Body of pancreas (tissue), 4 donors: ENCODE data around the gene MRAP2. TPM values are rescaled to one million over a fixed set of nuclear protein-coding genes. Genes with fewer than 3 reads are reported as not detected.

ENCODE experiments used
- ATAC-seq: fragments of 150-250 bp; one replicate; pipeline ENCODE4 v1.9.1; 2016
- DNase-seq, 4 donors: peaks; one replicate each; pipeline ENCODE4 v3.0.0-alpha.2; 2019
- H3K27ac ChIP-seq, 4 donors: fragments of 200-600 bp; sonication (generic); 1 replicate in 3 of 4; 2 replicates in 1 of 4; pipeline versions ENCODE4 v1.5.1 to v1.6.1; 2016 to 2019; ENCODE audit warnings: mild to moderate bottlenecking in 1 of 4, mixed read lengths in 1 of 4, moderate library complexity in 1 of 4
- H3K27me3 ChIP-seq, 2 donors: fragments of 200-600 bp; sonication (generic); one replicate each; pipeline ENCODE4 v1.6.0; 2016; ENCODE audit warnings: mild to moderate bottlenecking in 1 of 2
- H3K36me3 ChIP-seq, 2 donors: fragments of 200-600 bp; sonication (generic); replicated peaks in 1 of 2; 2 replicates each; pipeline ENCODE4 v1.5.1; 2016; ENCODE audit warnings: low read depth in 2 of 2; ENCODE audit not compliant: insufficient read depth in 1 of 2
- H3K4me1 ChIP-seq: fragments of 200-600 bp; sonication (generic); one replicate; pipeline ENCODE4 v1.6.0; 2016
- H3K4me3 ChIP-seq, 2 donors: fragments of 200-600 bp; sonication (generic); 1 replicate in 1 of 2; 2 replicates in 1 of 2; pipeline ENCODE4 v1.5.1; 2016 to 2019
- H3K9me3 ChIP-seq, 3 donors: fragments of 200-600 bp; sonication (generic); 1 replicate in 2 of 3; 2 replicates in 1 of 3; pipeline ENCODE4 v1.5.1; 2016
- CTCF ChIP-seq, 7 experiments: fragments of 450-650 bp in 4 of 7; fragments of 200-600 bp in 3 of 7; sonication (generic) in 3 of 7; IDR thresholded peaks; one replicate each; pipeline ENCODE4 v1.5.1; 2016 to 2019; ENCODE audit warnings: antibody characterized with exemption in 7 of 7
- POLR2A ChIP-seq, 3 donors: fragments of 450-650 bp; IDR thresholded peaks; one replicate each; pipeline ENCODE4 v1.6.1; 2016; ENCODE audit warnings: antibody characterized with exemption in 3 of 3, mild to moderate bottlenecking in 2 of 3
- WGBS, 2 donors: methylation state at CpG; one replicate each; pipeline ENCODE4 v1.1.5; 2017; 5-methylcytosine and 5-hydroxymethylcytosine counted together
- intact Hi-C: fragments of 100-400 bp; cut with DNase I; formaldehyde crosslinking; loops from one replicate; pipeline ENCODE4 v1.15.1; 2023
- total RNA-seq, 2 donors: library from RNA; depleted of rRNA; stranded (reverse); fragments of >200 nt; gene quantifications; one replicate each; pipeline ENCODE4 v1.1.0, GENCODE V29; 2016

The MRAP2 gene, protein sequence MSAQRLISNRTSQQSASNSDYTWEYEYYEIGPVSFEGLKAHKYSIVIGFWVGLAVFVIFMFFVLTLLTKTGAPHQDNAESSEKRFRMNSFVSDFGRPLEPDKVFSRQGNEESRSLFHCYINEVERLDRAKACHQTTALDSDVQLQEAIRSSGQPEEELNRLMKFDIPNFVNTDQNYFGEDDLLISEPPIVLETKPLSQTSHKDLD
- total RNA-seq: 1 to 10 TPM; 2.3 to 3.6 TPM

GRCh38 chr6:84033523-84034451 is at the start of gene MRAP2:
TSS of gene MRAP2 (plus strand) at chr6:84033772. CDS start at chr6:84055319, 21,547 bp downstream.
- H3K27me3 ChIP-seq: no peaks in the 10 kb centered on the region
- no peaks in the 10 kb centered on the region for H3K36me3 ChIP-seq
- H3K4me3 ChIP-seq: peak within 1 kb of the TSS; percentile 13 to 39
- peak; percentile 17 to 55 (median 29) for DNase-seq
- H3K4me1 ChIP-seq: no peaks in the 10 kb centered on the region
- H3K9me3 ChIP-seq: no peaks in the 10 kb centered on the region
- no peak for TF ChIP-seq POLR2A (IDR thresholded peaks at IDR 0.05)
- no peak for TF ChIP-seq CTCF (IDR thresholded peaks at IDR 0.05)
- peak within 1 kb of the TSS in 2 of 4 donors; percentile 29 to 36 for H3K27ac ChIP-seq
- intact Hi-C loops: no loop called here
- peak; percentile 75 for ATAC-seq
- WGBS, 2 donors: 0% methylated on average over 34 to 78 of the region's 78 CpGs

- no peaks in the 10 kb centered on the region for H3K4me1 ChIP-seq
- DNase-seq: no peak
- ATAC-seq: no peak
- peaks cover 0 to 8% (median 0%) of the 10 kb centered on the region in 3 donors for H3K9me3 ChIP-seq
- no peak for TF ChIP-seq CTCF (IDR thresholded peaks at IDR 0.05)
- no peak for TF ChIP-seq POLR2A (IDR thresholded peaks at IDR 0.05)
- WGBS, 2 donors: 90 to 96% methylated on average over 1 of the region's 1 CpG
- intact Hi-C loops: no loop called here
- H3K27me3 ChIP-seq: no peaks in the 10 kb centered on the region
- no peak overlapping the region for H3K27ac ChIP-seq
- H3K4me3 ChIP-seq: no peak overlapping the region
- no peaks in the 10 kb centered on the region for H3K36me3 ChIP-seq
Measured at GRCh38 chr6:83984411-83984810, 49.2 kb upstream of the MRAP2 start.

DNA sequence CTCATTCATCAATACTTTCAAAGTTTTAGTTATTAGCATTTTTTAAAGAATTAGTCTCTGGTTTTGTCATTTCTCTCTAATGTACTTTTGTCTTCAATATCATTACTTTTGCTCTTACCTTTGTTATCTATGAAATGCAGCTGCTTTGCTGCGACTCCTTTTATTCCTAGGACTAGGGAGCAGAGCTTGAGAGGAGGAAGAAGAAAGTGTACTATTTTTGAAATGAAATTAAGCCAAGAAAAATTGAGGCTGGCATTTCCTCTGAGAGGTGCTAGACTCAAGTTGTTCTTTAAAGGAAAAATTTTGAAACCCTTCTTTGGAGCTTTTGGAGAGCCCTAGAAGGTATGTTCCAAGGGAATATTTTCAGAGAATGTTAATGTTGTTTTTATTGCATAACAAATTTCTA is 48.3 kb upstream of the MRAP2 start:
- no peak overlapping the region for H3K4me3 ChIP-seq
- 59 to 89% methylated on average over 1 of the region's 1 CpG for WGBS, 2 donors
- H3K27ac ChIP-seq: no peak overlapping the region
- DNase-seq (no peak), ATAC-seq (no peak)
- H3K36me3 ChIP-seq: no peaks in the 10 kb centered on the region
- TF ChIP-seq POLR2A (IDR thresholded peaks at IDR 0.05) (no peak), CTCF (IDR thresholded peaks at IDR 0.05) (no peak)
- intact Hi-C loops: no loop called here
- no peaks in the 10 kb centered on the region for H3K4me1 ChIP-seq
- peaks cover 0 to 2% (median 0%) of the 10 kb centered on the region in 3 donors for H3K9me3 ChIP-seq
- no peaks in the 10 kb centered on the region for H3K27me3 ChIP-seq

DNA sequence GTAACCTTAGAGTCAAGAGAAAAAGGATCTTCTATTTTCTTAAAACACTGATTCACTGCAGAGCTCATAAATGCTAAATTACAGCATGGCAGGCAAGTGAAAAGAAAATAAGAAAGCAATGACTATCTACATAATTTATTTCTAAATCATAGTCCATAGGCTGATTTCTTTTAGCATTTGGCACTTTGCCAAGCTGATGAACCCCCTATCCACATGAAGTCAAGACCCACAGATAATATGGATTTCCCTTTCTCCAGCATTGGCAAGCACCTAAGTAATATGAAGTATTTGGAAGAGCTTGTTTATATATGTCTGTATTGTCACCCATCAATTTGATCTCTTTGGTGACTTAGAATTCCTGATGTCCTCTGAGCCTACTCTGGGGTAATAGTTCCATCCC is 47.9 kb upstream of the MRAP2 start:
- ATAC-seq: no peak
- H3K4me1 ChIP-seq: no peaks in the 10 kb centered on the region
- no peak for DNase-seq
- no peaks in the 10 kb centered on the region for H3K9me3 ChIP-seq
- TF ChIP-seq POLR2A (IDR thresholded peaks at IDR 0.05) (no peak), CTCF (IDR thresholded peaks at IDR 0.05) (no peak)
- no peaks in the 10 kb centered on the region for H3K27me3 ChIP-seq
- H3K36me3 ChIP-seq: no peaks in the 10 kb centered on the region
- H3K27ac ChIP-seq: no peak overlapping the region
- no peak overlapping the region for H3K4me3 ChIP-seq
- intact Hi-C loops: no loop called here
